ENCODE data around the gene HOXD4.

The HOXD4 gene

GRCh38 chr2:176200971-176201370 is 49.6 kb downstream of the HOXD4 start:
- no peak for DNase-seq

DNA sequence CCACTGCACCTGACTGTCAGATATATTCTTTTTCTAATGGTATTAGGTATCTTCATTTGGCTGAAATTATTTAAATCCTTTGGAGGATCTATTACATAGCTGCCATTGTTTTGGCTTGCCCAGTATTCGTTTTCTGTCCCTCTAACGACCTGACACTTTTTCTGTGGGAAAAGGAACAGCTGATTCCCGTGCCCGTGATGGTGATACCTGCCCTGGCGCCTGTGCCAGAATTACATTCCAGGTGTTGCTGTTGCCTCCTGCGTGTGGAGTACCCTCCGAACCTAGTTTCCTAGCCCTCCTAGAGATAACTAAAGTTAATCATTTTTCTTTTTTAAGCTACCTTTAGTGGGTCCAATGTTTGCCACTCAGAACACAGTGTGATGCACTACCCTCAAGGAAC is 51.1 kb downstream of the HOXD4 start:
- no peak for DNase-seq
